Upper lobe of left lung (tissue), 4 donors: Measurements from ENCODE around the gene KNCN.

ENCODE experiments used
- CTCF ChIP-seq, 6 experiments: fragments of 450-650 bp in 4 of 6; fragments of 200-600 bp in 2 of 6; sonication (generic) in 2 of 6; IDR thresholded peaks; one replicate each; pipeline ENCODE4 v1.5.1; 2016 to 2019; ENCODE audit warnings: antibody characterized with exemption in 6 of 6
- POLR2A ChIP-seq, 4 donors: fragments of 450-650 bp; IDR thresholded peaks; one replicate each; pipeline ENCODE4 v1.5.1; 2016 to 2017; ENCODE audit warnings: antibody characterized with exemption in 4 of 4, mild to moderate bottlenecking in 2 of 4

- TF ChIP-seq POLR2A (IDR thresholded peaks at IDR 0.05): no peak
- TF ChIP-seq CTCF (IDR thresholded peaks at IDR 0.05): no peak
Observed at GRCh38 chr1:46519209-46519608, 32.2 kb downstream of the KNCN start.
